H9 (cell line): ENCODE data around the gene BUD13. TPM values are rescaled to one million over a fixed set of nuclear protein-coding genes. Genes with fewer than 3 reads are reported as not detected.

Experiments
- DNase-seq: peaks from one replicate; pipeline ENCODE4 v3.0.0-alpha.2; 2017
- H2AFZ ChIP-seq: one replicate; pipeline ENCODE4 v1.6.1; 2013; ENCODE audit warnings: mild to moderate bottlenecking, low read length, control low read depth, moderate library complexity
- H2AK5ac ChIP-seq: 2 replicates; pipeline ENCODE4 v1.6.1; 2013; ENCODE audit warnings: low read length, control low read depth, mixed read lengths; ENCODE audit not compliant: insufficient read length
- H2BK120ac ChIP-seq: one replicate; pipeline ENCODE4 v1.6.1; 2013; ENCODE audit warnings: low read depth, mild to moderate bottlenecking, low read length, control low read depth, inconsistent platforms; ENCODE audit not compliant: poor library complexity, severe bottlenecking
- H2BK12ac ChIP-seq: 2 replicates; pipeline ENCODE4 v1.6.1; 2013; ENCODE audit warnings: low read length, control low read depth, mixed read lengths, low read depth; ENCODE audit not compliant: insufficient read length
- H2BK15ac ChIP-seq: 2 replicates; pipeline ENCODE4 v1.6.1; 2013; ENCODE audit warnings: low read depth, low read length, control low read depth
- H2BK20ac ChIP-seq: one replicate; pipeline ENCODE4 v1.6.1; 2013; ENCODE audit warnings: low read depth, mild to moderate bottlenecking, low read length, control low read depth, inconsistent platforms; ENCODE audit not compliant: poor library complexity, severe bottlenecking
- H2BK5ac ChIP-seq: 2 replicates; pipeline ENCODE4 v1.6.1; 2013; ENCODE audit warnings: low read length, control low read depth, mixed read lengths; ENCODE audit not compliant: insufficient read length
- H3K14ac ChIP-seq: 2 replicates; pipeline ENCODE4 v1.6.1; 2013; ENCODE audit warnings: low read length, control low read depth; ENCODE audit not compliant: insufficient read depth
- H3K18ac ChIP-seq: 2 replicates; pipeline ENCODE4 v1.6.1; 2013; ENCODE audit warnings: low read depth, mild to moderate bottlenecking, mixed read lengths, low read length, control low read depth; ENCODE audit not compliant: insufficient read length
- H3K23ac ChIP-seq: 2 replicates; pipeline ENCODE4 v1.6.1; 2013; ENCODE audit warnings: low read length, control low read depth, mixed read lengths, low read depth; ENCODE audit not compliant: insufficient read length
- H3K23me2 ChIP-seq: 2 replicates; pipeline ENCODE4 v1.6.1; 2013; ENCODE audit warnings: low read depth, mild to moderate bottlenecking, mixed read lengths, low read length, control low read depth; ENCODE audit not compliant: insufficient read length, poor library complexity, severe bottlenecking
- H3K27ac ChIP-seq: 2 replicates; pipeline ENCODE4 v1.5.1; 2013; ENCODE audit warnings: low read length, control low read depth, mixed read lengths, low read depth; ENCODE audit not compliant: insufficient read length
- H3K27me3 ChIP-seq: 2 replicates; pipeline ENCODE4 v1.6.1; 2013; ENCODE audit warnings: low read length, control low read depth, inconsistent platforms; ENCODE audit not compliant: insufficient read depth
- H3K4ac ChIP-seq: 2 replicates; pipeline ENCODE4 v1.6.1; 2013; ENCODE audit warnings: low read depth, mild to moderate bottlenecking, control low read depth, inconsistent platforms, low read length, moderate library complexity
- H3K4me1 ChIP-seq: 2 replicates; pipeline ENCODE4 v1.6.1; 2013; ENCODE audit warnings: low read length, control low read depth, inconsistent platforms; ENCODE audit not compliant: insufficient read depth
- H3K4me2 ChIP-seq: 2 replicates; pipeline ENCODE4 v1.6.1; 2013; ENCODE audit warnings: low read length, control low read depth, mixed read lengths; ENCODE audit not compliant: insufficient read length, insufficient read depth
- H3K56ac ChIP-seq: 2 replicates; pipeline ENCODE4 v1.6.1; 2013; ENCODE audit warnings: low read depth, mild to moderate bottlenecking, mixed read lengths, low read length, control low read depth; ENCODE audit not compliant: insufficient read length
- H3K79me1 ChIP-seq: 2 replicates; pipeline ENCODE4 v1.6.1; 2013; ENCODE audit warnings: low read depth, mild to moderate bottlenecking, moderate library complexity, low read length, control low read depth, inconsistent platforms; ENCODE audit not compliant: insufficient read depth, poor library complexity, severe bottlenecking
- H3K79me2 ChIP-seq: 2 replicates; pipeline ENCODE4 v1.6.1; 2013; ENCODE audit warnings: low read length, control low read depth, inconsistent platforms; ENCODE audit not compliant: insufficient read depth
- H3K9ac ChIP-seq: 2 replicates; pipeline ENCODE4 v1.6.1; 2013; ENCODE audit warnings: low read length, control low read depth, mixed read lengths; ENCODE audit not compliant: insufficient read length; ENCODE audit errors: extremely low read depth
- H3K9me3 ChIP-seq: one replicate; pipeline ENCODE4 v1.6.1; 2013; ENCODE audit warnings: low read depth, low read length, inconsistent platforms; ENCODE audit not compliant: control insufficient read depth
- H3T11ph ChIP-seq: one replicate; pipeline ENCODE4 v1.6.1; 2013; ENCODE audit warnings: mild to moderate bottlenecking, low read length, control low read depth, inconsistent platforms
- H4K20me1 ChIP-seq: one replicate; pipeline ENCODE4 v1.6.1; 2013; ENCODE audit not compliant: control insufficient read depth, insufficient read length, insufficient read depth
- H4K5ac ChIP-seq: 2 replicates; pipeline ENCODE4 v1.6.1; 2013; ENCODE audit warnings: low read depth, mild to moderate bottlenecking, mixed read lengths, low read length, control low read depth; ENCODE audit not compliant: insufficient read length
- H4K8ac ChIP-seq: replicated peaks from 2 replicates; pipeline ENCODE4 v1.6.1; 2013; ENCODE audit warnings: low read length, control low read depth, mixed read lengths, low read depth; ENCODE audit not compliant: insufficient read length
- H4K91ac ChIP-seq: 2 replicates; pipeline ENCODE4 v1.6.1; 2013; ENCODE audit warnings: low read depth, mild to moderate bottlenecking, moderate library complexity, mixed read lengths, low read length, control low read depth; ENCODE audit not compliant: insufficient read length
- H3K27ac Mint-ChIP-seq, 3 experiments: 2 replicates in 2 of 3; 3 replicates in 1 of 3; pipeline ENCODE4 v1.8.0; 2020 to 2021; ENCODE audit warnings: mixed read lengths in 3 of 3, mild to moderate bottlenecking in 1 of 3, moderate library complexity in 1 of 3
- H3K27me3 Mint-ChIP-seq: 2 replicates; pipeline ENCODE4 v1.8.0; 2021; ENCODE audit warnings: low read depth, mild to moderate bottlenecking, moderate library complexity, mixed read lengths
- H3K36me3 Mint-ChIP-seq, 3 experiments: 2 replicates in 2 of 3; 3 replicates in 1 of 3; pipeline ENCODE4 v1.8.0; 2020 to 2021; ENCODE audit warnings: low read depth in 3 of 3, mixed read lengths in 3 of 3; ENCODE audit not compliant: insufficient read depth in 1 of 3
- H3K4me1 Mint-ChIP-seq, 2 experiments: 2 replicates each; pipeline ENCODE4 v1.8.0; 2020; ENCODE audit warnings: mixed read lengths in 2 of 2
- H3K4me3 Mint-ChIP-seq, 2 experiments: 2 replicates in 1 of 2; 3 replicates in 1 of 2; pipeline ENCODE4 v1.8.0; 2020 to 2021; ENCODE audit warnings: mild to moderate bottlenecking in 2 of 2, mixed read lengths in 2 of 2, moderate library complexity in 1 of 2
- H3K9me3 Mint-ChIP-seq, 2 experiments: 2 replicates in 1 of 2; 3 replicates in 1 of 2; pipeline ENCODE4 v1.8.0; 2020; ENCODE audit warnings: mild to moderate bottlenecking in 2 of 2, mixed read lengths in 2 of 2, moderate library complexity in 1 of 2
- CTCF ChIP-seq: fragments of 200-600 bp; sonication (generic); conservative IDR thresholded peaks from 3 replicates; pipeline ENCODE4 v1.8.0; 2021; ENCODE audit warnings: antibody characterized with exemption, mild to moderate bottlenecking
- WGBS: extraction: QIAGEN DNeasy Blood & Tissue Kit; methylation state at CpG from one replicate; pipeline ENCODE4 v1.1.7; 2013; ENCODE audit warnings: missing lambda C conversion rate, low lambda C conversion rate, mixed read lengths; ENCODE audit not compliant: insufficient read length; ENCODE audit errors: extremely low coverage; 5-methylcytosine and 5-hydroxymethylcytosine counted together
- total RNA-seq: library from RNA; stranded (reverse); gene quantifications from 2 replicates; pipeline ENCODE4 v1.2.1, GENCODE V29; 2021

Gene BUD13
- total RNA-seq, 1 experiment from 2014 or later: 30.0 TPM

- peaks cover 22% of the 10 kb centered on the region for H3K27me3 Mint-ChIP-seq
- Histone ChIP-seq H2BK5ac (no peak overlapping the region), H3K9ac (no peak overlapping the region), H3K4me1 (no peaks in the 10 kb centered on the region; the same call in 1 of the 2 replicates), H3K9me3 (no peaks in the 10 kb centered on the region), H3K4me2 (no peak overlapping the region), H2BK15ac (no peak overlapping the region), H3K23ac (no peak overlapping the region), H2BK12ac (no peak overlapping the region), H3T11ph (no peak overlapping the region), H3K27ac (no peak overlapping the region), H3K79me1 (peaks cover 5% of the 10 kb centered on the region), H3K18ac (no peak overlapping the region), H4K8ac (no peak overlapping the region), H2AFZ (no peak overlapping the region), H4K20me1 (no peaks in the 10 kb centered on the region), H4K5ac (no peak overlapping the region), H3K27me3 (no peaks in the 10 kb centered on the region; the same call in 1 of the 2 replicates), H3K79me2 (peaks cover 2% of the 10 kb centered on the region; the same call in 1 of the 2 replicates), H2BK120ac (no peak overlapping the region), H3K14ac (no peak overlapping the region), H3K56ac (no peak overlapping the region), H4K91ac (no peak overlapping the region), H3K4ac (no peak overlapping the region), H2AK5ac (no peak overlapping the region), H2BK20ac (no peak overlapping the region), H3K23me2 (peaks cover 13% of the 10 kb centered on the region)
- no CpG with 5 or more reads among the region's 4 CpGs for WGBS
- H3K9me3 Mint-ChIP-seq: no peaks in the 10 kb centered on the region
- no peak for TF ChIP-seq CTCF
- H3K4me3 Mint-ChIP-seq: peak overlapping the region; percentile 88 to 91
- no peak for DNase-seq
- peaks cover 21 to 32% of the 10 kb centered on the region in 2 experiments for H3K4me1 Mint-ChIP-seq
- H3K36me3 Mint-ChIP-seq: peaks cover 21 to 34% (median 33%) of the 10 kb centered on the region in 3 experiments
- H3K27ac Mint-ChIP-seq: no peak overlapping the region; a peak in 1 of 7 replicates
Measured at GRCh38 chr11:116788975-116789374, 16.2 kb upstream of the BUD13 start.
